AG09309 (cell line): ENCODE measurements around the gene ZNF611.
"Not testable (repeated sequence)": the region's sequence is repeated elsewhere in the genome, so short reads cannot be mapped to it uniquely, and the experiment has no call there.

ENCODE experiments used
- DNase-seq: peaks from one replicate; pipeline ENCODE4 v3.0.0-alpha.2; 2010; ENCODE audit warnings: low read depth
- H3K4me3 ChIP-seq: 2 replicates; pipeline ENCODE4 v1.5.1; 2011; ENCODE audit warnings: mild to moderate bottlenecking, low read depth, low read length, moderate library complexity; ENCODE audit not compliant: control insufficient read depth
- CTCF ChIP-seq: IDR thresholded peaks from 2 replicates; pipeline ENCODE4 v1.5.1; 2011; ENCODE audit warnings: mild to moderate bottlenecking, low read depth, low read length, inconsistent platforms; ENCODE audit not compliant: insufficient read depth, control insufficient read depth; ENCODE audit errors: missing control alignments

ZNF611 gene

DNA sequence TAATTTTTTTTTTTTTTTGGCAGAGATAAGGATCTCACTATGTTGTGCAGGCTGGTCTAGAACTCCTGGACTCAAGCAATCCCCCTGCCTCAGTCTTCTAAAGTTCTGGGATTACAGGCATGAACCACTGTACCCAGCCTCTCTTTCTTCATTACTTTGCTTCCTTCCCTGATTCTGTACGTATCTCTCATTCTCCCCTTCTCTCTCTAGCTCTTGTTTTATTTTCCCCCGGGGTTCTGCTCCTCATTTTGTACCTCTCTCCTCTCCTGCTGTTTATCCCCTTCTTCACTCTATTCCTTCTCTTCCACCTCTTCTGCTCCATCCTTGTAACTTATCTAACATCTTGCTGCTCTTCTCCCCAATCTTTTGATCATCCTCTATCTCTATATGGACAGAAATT, 46.5 kb downstream of the ZNF611 start:
- no peak overlapping the region for H3K4me3 ChIP-seq
- no peak for TF ChIP-seq CTCF
- DNase-seq = no peak

- H3K4me3 ChIP-seq = no peak overlapping the region
- no peak for DNase-seq
- no peak for TF ChIP-seq CTCF
These were observed 47.2 kb downstream of the ZNF611 start for GRCh38 chr19:52687684-52688083.

GRCh38 chr19:52685811-52686210, 49.0 kb downstream of the ZNF611 start:
- TF ChIP-seq CTCF = no peak
- no peak overlapping the region for H3K4me3 ChIP-seq

DNA sequence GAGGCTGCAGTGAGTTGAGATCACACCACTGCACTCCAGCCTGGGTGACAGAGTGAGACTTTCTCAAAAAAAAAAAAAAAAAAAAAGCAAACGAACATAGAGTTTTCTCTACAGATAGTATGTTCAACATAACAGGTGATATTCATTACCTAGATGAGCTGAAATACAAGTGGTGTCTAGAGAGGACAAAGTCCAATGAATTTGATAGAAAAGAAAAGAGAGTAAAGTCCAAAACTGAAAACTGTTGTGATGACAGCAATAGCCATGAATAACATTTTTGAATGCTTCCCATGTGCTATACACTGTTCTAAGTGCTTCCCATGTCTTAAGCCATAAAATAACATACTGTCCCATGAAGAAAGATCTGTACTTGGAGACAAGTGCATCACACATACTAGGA, 53.6 kb downstream of the ZNF611 start:
- not testable (repeated sequence) for DNase-seq

More at GRCh38 chr19:52685811-52686210, 49.0 kb downstream of the ZNF611 start:
- DNase-seq = no peak

GRCh38 chr19:52679598-52679997, 55.2 kb downstream of the ZNF611 start:
- no peak overlapping the region for H3K4me3 ChIP-seq
- no peak for TF ChIP-seq CTCF
- no peak for DNase-seq

More for the DNA sequence above, 53.6 kb downstream of the ZNF611 start:
- not testable (repeated sequence) for H3K4me3 ChIP-seq

GRCh38 chr19:52675239-52675638, 59.6 kb downstream of the ZNF611 start:
- not testable (repeated sequence) for DNase-seq, H3K4me3 ChIP-seq

DNA sequence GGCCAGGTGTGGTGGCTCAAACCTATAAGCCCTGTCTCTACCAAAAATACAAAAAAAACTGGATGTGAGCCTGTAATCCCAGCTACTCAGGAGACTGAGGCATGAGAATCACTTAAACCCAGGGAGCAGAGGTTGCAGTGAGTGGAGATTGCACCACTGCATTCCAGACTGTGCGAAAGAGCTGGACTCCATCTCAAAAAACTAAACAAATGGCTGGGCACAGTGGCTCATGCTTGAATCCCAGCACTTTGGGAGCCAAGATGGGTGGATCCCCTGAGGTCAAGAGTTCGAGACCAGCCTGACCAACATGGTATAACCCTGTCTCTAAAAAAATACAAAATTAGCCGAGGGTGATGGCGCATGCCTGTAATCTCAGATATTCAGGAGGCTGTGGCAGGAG, 61.8 kb downstream of the ZNF611 start:
- H3K4me3 ChIP-seq = no peak overlapping the region
- TF ChIP-seq CTCF = no peak
- no peak for DNase-seq

DNA sequence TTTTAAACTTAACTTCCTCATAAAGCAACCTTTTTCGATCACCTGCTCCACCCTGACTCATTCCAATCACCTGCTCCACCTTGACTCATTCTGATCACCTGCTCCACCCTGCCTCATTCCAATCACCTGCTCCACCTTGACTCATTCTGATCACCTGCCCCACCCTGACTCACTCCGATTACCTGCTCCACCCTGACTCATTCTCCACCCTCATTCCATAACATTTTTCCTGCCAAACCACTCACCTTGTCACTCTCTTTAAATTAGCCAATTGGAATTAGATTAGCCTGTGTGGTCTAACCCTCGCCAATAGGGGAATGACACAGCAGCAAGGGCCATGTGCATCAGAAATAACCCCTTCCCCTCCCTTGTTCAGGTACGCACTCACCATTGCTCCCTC, 64.8 kb downstream of the ZNF611 start:
- no peak overlapping the region for H3K4me3 ChIP-seq
- TF ChIP-seq CTCF = no peak
- no peak for DNase-seq
